RPMI8226 (cell line): ENCODE measurements around the gene NFATC2.
A peak's percentile ranks its signal among the peaks of the same experiment; 100 is the strongest.
"Not testable (repeated sequence)": the region's sequence is repeated elsewhere in the genome, so short reads cannot be mapped to it uniquely, and the experiment has no call there.

Source experiments
- DNase-seq: peaks from one replicate; pipeline ENCODE4 v3.0.0-alpha.2; 2015

NFATC2 gene

DNA sequence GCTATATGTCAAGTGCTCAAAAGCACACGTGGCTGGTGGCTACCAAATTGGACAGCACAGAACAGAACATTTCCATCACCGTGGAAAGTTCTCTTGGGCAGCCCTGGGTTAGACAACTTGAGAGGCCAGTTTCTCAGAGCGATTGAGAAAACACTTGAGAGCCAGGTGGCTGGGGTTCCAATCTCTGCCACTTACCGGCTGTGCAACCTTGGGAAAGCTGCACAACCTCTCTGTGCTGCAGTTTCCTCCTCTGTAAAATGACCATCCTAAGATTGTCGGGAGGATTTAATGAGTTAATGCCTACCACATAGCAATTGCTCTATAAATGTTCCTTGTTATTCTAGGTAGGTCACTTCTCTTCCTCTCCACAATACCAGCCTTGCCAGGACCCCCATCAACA, 25.1 kb upstream of the NFATC2 start:
- DNase-seq, result no peak

DNA sequence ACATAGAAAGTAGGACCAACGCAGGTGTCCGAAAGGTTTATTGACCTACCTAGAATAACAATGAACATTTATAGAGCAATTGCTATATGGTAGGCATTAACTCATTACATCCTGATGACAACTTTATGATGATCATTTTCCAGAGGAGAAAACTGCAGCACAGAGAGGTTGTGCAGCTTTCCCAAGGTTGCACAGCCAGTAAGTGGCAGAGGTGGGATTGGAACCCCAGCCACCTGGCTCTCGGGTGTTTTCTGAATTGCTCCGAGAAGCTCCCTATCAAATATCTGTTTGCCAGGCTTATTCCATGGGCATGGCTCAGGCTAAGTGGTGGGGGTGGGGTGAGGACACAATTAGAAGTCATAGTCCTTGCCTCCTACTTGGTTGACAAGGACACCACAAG, 24.1 kb upstream of the NFATC2 start:
- no peak for DNase-seq

DNA sequence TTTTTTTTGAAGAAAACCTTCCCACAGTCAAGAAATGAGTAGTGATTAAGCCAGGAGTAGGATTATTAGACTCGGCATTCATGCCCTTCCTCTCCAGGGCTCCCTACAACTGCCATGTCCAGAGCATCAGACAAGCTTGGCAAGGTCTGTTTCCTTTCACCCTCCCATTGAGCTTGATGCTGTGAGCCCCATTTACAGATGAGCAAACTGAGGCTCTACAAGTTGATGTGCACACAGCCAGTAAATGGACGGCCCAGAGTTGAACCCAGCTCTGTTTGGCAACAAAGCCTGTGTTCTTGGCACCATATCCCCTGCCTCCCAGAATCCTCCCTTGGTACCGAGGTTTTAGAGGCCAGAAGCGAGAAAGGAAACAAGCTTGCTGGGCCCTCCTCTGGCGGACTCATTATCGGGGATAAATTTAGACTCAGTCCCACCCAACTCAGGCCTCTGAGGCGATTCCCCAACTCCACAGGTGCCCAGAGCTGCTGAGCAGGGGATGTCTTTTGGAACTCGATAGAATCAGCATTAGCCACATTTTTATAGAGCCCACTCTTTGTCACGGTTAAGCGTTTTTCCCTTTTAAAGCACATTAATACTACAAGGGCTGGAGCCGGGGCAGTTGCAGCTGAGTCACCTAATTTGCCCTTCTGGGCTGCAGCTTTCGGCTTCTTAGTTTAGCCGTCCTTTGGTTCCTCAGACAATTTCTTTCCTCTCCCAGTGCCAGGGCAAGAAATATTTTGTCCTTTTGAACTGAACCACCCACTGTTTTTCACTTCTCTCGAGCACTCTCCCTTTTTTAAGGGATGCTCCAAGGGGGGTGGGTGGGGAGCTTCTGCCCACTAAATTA, 23.0 kb upstream of the NFATC2 start:
- peak; percentile 20 for DNase-seq

DNA sequence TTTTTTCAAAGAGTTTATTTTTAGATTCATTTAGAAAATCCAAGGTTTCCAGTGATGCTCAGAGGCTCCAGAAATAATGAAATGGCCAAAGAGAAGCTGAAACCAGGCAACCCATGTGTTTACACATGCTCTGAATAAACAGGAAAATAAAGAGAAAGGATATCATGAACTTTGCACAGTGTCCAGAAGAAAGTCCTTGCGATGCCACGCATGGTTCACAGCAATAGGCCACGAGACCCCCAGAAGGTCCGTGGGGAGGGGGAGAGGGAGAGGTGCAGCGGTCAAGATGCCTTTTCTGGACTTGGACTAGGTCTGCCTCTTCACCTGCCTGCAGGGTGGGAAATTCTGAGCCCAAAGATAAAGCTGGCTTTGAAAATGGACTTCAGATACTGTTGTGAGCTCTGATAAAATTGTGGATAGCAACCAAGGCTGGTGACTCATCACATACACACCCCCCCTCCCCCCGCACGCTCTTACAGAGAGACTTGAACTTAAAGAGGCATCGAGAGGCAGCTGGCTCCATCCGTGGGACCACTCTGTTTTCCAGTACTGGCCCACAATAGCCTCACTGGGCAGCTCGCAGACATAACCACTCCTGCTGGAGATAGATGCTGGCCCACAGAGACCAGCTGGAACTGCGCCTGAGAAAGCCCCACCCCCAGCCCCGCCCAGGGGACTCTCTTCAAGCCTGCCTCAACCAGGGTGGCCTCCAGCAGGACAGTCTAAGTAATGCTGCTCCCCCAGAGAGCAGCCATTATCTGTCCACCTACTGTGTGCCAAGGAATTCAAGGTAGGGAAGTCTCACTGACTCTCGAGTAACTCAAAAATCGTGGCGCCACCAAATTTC, 21.2 kb upstream of the NFATC2 start:
- no peak for DNase-seq

DNA sequence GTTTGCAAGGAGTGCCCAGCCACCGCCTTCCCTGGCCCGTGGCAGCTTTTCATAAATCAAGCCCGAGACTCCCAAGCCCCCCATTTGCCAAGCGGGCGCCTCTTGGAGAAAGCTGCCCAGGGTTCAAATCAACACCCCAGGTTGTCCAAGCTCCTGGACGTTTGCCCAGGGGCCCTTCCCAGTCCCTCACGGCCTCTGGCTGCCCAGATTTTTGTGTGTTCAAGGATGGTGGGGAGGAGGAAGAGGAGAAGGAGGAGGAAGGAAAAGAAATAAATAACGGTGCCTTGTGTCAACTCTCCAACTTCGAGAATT, 20.6 kb upstream of the NFATC2 start:
- DNase-seq, result no peak

DNA sequence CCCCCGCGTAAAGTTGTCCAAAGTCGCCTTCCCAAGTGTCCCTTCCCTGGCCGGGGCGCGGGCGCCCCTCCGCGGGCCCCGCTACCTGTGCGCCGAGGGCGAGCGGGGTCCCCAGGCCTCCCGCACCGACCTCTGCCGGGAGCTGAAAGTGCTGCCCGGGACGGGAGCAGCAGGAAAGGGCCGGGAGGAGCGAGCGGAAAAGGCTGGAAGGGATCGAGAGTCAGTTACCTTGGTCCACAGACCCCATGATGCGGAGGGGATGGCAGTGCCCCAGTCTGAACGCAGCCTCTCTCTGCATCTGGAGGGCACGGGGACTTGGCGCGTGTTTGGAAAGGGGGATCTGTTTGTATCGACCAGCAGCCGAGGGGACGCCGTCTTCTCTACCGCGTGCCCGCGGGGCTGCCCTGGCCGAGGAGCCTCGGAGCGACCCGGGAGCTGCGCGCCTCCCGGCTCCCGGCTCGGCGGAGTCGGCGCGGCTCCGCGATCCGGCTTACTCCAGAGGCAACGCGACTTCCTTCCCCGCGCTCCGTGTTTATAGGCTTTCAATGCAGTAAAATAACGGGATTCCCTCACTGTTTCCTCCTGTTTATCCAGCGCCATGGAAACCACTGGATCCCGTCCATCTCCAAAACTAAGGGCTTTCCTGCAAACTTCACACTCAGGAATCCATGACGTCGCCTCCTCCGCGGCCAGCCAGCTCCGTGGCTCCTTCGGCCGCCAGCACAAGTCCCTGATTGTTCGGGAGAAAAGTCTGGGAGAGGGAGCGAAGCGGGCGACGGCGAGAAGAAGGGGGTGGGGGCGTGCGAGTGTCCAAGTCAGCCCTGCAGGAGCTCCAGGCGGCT, 20.0 kb upstream of the NFATC2 start:
- DNase-seq, result no peak

DNA sequence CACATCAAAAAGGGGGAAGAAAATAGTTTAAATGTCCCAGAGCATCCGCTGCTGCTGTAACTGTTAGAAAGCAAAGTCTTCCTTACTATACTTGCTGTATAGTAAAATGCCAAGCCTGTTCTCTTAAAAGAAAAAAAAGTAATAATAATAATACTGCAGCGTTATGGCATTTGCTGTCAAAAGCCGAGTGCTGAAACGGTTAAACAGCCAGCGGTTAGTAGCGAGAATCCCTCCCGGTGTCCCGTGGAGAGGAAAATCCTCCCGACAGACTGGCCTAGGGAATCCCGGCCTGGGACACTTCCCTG, 19.5 kb upstream of the NFATC2 start:
- no peak for DNase-seq

DNA sequence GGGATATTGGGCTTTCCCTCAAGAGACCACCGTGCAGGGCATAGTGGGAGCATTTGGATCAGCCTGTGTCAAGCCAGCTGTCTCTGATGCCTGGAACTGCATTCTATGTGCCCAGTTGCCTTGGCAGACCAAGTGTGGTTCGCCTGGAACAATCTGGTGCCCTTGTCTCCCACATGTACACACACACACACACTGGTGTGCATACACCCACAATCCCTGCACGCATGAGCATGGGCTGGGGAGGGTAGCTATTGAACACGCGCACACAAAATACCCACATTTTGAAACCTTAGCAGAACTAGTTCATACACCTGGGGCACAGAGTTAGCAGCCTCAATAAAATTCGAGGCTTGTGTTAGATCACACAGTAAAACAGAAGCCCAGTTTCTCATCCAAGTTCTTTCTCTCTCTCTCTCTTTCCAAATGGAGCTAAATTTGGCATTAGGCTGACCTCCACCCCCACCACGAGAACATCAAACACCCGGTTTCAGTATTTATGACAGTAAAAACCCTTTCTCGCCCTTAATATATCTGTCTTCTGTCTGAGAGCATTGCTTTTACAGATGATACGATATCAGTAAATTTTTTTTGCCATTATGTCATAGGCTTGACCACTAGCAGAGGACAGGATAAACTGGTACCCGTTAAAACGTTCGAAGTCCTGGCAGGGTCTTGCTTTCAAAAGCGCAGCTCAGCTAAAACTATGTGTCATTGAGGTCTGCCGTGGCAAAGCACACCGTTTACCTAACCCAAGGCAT, 18.2 kb upstream of the NFATC2 start:
- DNase-seq, result no peak

DNA sequence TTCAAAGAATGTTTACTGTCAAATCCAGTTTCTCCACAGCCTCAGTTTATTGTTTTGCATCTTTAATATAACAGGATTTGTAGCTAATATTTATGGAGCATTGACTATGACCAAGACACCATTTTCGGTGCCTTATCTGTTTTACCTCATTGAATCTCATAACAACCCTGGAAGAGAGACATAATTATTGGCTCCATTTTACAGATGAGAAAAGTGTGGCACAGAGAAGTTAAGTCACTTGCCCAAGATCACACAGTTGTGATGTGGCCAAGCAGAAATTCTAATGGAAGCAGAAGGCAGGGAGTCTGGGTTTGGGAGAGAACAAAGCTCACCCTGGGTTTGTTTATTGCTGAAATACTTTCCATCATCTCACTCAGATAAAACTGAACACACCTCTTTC, 17.5 kb upstream of the NFATC2 start:
- no peak for DNase-seq

DNA sequence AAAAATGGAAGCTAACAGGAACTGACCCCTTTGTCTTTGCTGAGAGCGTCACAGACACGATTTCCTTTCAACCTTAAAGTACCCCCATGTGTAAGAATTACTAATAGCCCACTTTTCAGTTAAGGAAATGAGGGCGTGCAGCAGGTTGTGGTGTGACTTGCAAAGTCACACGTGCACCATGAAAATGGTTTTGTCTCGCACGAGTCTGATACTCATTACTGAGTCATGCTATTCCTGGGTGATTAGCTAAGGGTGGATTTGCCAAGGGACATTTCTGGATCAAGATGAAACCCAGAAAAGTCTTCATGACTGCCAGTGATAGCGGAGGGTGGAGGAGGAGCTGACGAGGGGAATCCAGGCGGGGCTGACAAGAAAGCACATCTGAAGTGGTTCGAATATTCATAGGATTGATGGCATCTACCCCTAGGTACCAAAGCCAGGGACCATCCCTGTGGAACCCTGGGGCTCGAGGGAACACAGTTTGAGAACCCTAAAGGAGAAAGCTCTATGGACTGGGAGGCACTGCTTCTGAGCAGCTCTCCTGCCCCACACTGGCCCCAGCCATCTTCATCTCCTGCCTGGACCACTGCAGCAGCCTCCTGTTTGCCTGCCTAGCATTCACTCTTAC, 12.1 kb upstream of the NFATC2 start:
- no peak for DNase-seq

DNA sequence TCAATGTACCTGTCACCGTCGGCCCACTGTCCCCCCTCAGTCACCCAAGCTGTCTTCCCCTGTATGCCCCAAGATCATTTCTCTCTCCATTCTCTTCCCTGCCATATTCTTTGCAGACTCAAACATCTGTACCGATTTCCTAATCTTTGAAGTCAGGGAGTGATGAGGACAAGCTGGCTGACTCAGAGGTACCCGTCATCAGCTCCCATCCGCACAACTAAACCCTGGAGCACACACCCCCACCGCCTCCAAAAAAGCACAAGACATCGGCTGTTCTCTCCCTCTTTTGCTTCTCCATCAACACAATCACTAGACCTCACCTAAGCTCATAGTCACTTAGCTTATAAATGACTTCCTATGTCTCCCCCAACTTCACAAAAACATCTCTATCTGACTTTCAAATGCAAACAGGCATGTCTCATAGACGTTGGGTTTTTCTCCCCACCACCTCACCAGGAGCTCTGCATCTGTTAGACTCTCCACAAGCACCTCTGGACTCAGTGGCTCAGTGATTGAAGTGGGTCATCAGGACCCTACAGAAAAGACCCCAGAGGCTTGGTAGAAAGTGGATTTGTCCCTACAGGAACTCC, 11.5 kb upstream of the NFATC2 start:
- no peak for DNase-seq

DNA sequence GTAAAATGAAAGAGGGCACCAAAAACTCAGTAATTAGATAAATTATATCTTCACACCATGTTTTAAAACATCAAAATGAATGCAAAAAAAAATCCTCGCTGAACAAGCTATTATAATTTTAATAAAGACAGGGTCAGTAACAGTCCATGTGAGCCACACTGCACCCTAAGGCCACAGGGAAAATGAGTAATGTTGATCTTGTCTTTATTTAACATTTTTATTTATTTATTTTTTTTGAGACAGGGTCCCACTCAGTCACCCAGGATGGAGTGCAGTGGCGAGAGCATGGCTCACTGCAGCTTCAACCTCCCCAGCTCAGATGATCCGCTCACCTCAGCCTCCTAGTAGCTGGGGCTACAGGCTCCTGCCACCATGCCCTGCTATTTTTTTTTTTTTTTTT, 8.7 kb upstream of the NFATC2 start:
- no peak for DNase-seq

DNA sequence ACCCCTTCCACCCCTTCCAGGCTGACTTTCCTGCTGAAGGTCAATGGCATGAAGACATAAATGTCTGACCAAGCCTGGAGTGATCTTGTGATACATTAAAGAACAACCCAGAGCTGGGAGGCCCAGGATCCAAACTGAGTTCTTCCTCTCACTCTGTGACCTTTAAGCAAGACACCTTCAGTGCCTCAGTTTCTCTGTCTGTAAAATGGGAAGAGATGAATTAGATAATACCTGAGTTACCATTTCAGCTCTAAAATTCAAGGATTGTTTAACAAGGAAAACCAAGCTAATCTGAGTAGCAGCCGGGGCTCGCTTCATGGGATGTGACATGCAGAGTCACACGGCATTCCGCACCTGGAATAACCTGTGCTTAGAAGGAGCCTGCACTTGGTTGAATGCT, 7.0 kb upstream of the NFATC2 start:
- DNase-seq, result no peak

DNA sequence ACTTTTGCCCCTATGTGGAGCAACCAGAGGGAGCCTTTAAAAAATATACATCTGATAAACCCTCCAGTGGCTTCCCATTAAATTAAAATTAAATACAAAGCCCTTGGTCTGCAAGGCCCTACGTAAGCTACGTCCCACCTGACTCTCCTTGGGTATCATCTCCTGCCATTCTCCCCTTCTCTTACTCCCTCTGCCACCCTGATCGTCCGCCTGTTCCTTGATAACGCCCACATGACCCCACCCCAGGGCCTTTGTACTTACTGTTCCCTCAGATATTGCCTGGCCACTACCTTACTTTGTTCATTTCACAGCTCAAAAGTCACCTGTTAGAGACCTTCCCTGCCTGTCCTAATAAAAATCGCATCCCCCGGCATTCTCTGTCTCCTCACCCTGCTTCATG, 5.4 kb upstream of the NFATC2 start:
- no peak for DNase-seq

DNA sequence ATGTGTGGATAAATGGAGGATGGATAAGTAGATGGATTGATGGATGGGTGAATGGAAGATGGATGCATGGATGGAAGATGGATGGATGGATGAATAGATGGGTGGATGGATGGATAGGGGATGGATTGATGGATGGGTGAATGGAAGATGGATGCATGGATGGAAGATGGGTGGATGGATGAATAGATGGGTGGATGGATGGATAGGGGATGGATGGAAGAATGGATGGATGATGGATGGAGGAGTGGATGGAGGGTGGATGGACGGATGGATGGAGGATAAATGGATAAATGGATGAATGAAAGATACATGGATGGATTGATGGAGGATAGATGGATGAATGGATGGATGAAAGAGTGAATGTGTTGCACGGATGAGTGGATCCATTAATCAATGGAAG, 3.0 kb upstream of the NFATC2 start:
- DNase-seq, result no peak

DNA sequence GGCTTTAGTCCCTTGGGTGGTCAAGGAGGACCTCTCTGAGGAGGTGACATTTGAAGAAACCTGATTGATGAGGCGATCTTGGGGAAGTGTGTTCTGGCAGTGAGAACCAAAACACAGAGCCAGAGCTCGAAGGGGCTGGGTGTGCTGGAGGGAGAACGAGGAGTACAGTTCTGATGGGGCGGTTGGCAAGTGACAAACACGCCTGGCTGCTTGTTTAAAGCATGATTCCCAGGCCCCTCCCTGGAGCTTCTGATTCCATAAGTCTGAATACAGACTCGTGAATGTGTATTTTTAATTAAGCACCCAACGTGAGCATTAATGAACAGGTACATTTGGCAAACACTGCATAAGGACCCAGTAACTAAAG, 886 bp upstream of the NFATC2 start:
- no peak for DNase-seq

DNA sequence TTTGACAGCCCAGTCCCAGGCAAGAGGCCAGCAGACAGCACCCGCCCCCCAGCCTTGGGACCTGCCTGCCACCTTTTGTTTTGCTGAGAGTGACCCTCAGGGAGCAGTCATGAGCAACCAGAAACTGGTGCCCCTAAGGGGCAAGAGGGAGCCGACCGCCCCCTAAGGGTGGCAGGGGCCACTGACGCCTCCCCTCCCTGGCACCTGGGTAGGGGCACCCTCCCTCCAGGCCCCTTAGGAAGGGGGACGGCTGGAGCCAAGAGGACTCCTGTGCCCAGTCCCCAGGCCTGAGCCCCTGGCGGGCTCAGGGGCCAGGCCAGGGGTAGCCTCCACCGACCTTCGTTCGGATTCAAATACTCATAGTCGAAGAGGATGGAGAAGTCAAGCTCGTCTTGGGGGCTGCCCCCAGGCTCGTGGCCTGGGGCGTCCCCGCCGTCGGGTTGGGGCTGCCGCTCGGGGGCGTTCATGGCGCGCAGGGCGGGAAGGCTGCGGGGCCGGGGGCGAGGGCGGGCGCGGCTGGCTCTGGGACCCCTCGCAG, 417 bp downstream of the NFATC2 start:
- peak; percentile 21 for DNase-seq

DNA sequence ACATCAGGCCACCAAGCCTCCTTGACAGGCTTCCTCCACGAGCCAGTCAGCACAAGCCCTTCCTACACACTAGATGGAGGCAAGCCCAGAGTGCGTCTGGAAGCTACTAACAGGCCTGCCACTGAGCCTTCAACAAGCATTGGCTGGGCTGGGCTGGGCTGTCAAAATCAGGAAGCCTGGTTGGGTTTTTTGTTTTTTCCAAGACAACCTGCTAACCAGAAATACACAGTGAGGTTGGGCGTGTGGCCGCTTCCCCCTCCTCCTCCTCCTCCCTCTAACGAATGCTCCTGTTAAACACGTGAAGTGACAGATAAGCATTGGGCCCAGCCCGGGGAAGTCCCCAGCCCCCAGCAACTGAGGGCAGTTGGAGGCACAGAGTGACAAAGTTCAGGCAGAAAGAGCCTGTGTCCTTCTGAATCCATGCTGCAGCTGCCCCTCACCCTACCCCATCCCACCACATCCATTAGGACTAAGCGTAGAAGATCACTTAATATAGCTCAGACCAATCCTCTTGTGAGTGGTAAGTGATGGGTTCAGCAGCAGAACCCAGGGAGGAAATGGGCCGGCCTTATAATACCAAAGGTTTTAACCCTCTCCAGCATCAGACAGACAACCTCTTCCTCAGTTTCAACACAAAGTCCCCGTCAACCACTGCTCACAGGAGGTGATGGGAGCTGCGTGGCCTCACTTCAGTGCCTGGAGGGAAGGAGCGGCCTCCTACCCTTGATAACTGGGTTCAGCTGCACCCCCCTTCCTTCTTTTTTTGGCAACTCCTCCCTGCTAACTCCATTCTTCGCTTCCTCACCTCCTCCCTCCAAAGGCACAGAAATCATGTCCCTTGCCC, 1.1 kb downstream of the NFATC2 start:
- peak; percentile 50 for DNase-seq

DNA sequence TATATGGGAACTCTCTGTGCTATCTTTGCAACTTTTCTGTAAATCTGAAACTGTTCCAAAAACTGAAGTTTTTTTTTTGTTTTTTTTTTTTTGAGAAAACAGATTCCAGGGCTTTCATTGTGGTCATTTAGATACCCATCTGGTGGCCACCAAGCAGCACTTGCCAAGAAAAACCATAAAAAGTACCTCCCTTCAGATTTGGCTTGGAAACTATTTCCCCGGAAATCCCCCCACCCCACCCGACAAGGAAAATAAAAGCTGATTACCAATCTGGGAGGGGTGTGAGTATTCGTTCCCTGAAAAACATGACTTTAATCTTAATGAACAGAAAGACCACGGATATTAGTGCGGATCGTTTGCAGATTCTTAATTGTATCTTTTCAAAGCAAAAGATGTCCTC, 1.9 kb downstream of the NFATC2 start:
- no peak for DNase-seq

DNA sequence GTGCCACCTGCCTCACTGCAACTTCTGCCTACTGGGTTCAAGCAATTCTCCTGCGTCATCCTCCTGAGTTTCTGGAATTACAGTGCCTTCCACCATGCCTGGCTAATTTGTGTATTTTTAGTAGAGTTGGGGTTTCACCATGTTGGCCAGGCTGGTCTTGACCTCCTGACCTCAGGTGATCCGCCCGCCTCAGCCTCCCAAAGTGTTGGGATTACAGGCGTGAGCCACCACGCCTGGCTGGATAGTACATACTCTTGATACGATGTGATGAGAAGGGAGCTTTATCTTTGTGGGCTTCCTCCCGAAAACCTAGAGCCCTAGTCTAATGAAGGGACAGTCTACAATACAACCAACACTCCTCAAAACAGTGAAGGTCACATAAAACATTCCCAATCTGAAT, 2.4 kb downstream of the NFATC2 start:
- not testable (repeated sequence) for DNase-seq
